HG03196 (cell line): Measurements from ENCODE around the gene MCRIP2.

Source experiments
- ATAC-seq: cut with Tn5 transposase; IDR thresholded peaks from one replicate; pipeline ENCODE4 v1.9.1; 2021; ENCODE audit not compliant: unreplicated experiment

The MCRIP2 gene

GRCh38 chr16:668519-669171, 27.0 kb downstream of the MCRIP2 start:
- no peak for ATAC-seq

GRCh38 chr16:669666-670065, 28.0 kb downstream of the MCRIP2 start:
- ATAC-seq, result no peak

GRCh38 chr16:670485-671352, 29.1 kb downstream of the MCRIP2 start:
- ATAC-seq, result no peak

- ATAC-seq, result no peak
Observed at GRCh38 chr16:671353-672131, 29.9 kb downstream of the MCRIP2 start.

GRCh38 chr16:672371-672770, 30.7 kb downstream of the MCRIP2 start:
- no peak for ATAC-seq

GRCh38 chr16:672851-673250, 31.2 kb downstream of the MCRIP2 start:
- ATAC-seq, result no peak

GRCh38 chr16:673399-673991, 31.9 kb downstream of the MCRIP2 start:
- no peak for ATAC-seq

GRCh38 chr16:674214-674881, 32.7 kb downstream of the MCRIP2 start:
- no peak for ATAC-seq

GRCh38 chr16:674968-675883, 33.6 kb downstream of the MCRIP2 start, which contains the start of gene RHBDL1:
RHBDL1 (plus strand) TSS chr16:675671; CDS start chr16:675791, 120 bp downstream.
- ATAC-seq, result no peak

- ATAC-seq, result no peak
Observed at GRCh38 chr16:675884-676564, 34.4 kb downstream of the MCRIP2 start.

- ATAC-seq, result no peak
Observed at GRCh38 chr16:676565-676902, 34.9 kb downstream of the MCRIP2 start.

- no peak for ATAC-seq
Observed at GRCh38 chr16:676913-677312, 35.3 kb downstream of the MCRIP2 start.

- no peak for ATAC-seq
Observed at GRCh38 chr16:677316-678190, 35.9 kb downstream of the MCRIP2 start.

- no peak for ATAC-seq
Observed at GRCh38 chr16:678209-678857, 36.7 kb downstream of the MCRIP2 start.

GRCh38 chr16:678858-679813, 37.5 kb downstream of the MCRIP2 start:
- ATAC-seq, result no peak

- ATAC-seq, result peak; percentile 28
Observed at GRCh38 chr16:679814-680624, 38.4 kb downstream of the MCRIP2 start, which contains the start of gene STUB1. STUB1 (plus strand) TSS chr16:680410; CDS start chr16:680526, 116 bp downstream.
